DOHH2 (cell line): ENCODE data around the gene TMEM74B.
"Not testable (repeated sequence)": the region's sequence is repeated elsewhere in the genome, so short reads cannot be mapped to it uniquely, and the experiment has no call there.

Source experiments
- EZH2phosphoT487 ChIP-seq: fragments of 200-600 bp; sonication (generic); IDR thresholded peaks from 2 replicates; pipeline ENCODE4 v1.6.1; 2017; ENCODE audit warnings: borderline replicate concordance, mild to moderate bottlenecking, antibody characterized with exemption, low read length, moderate library complexity, mixed read lengths
- TF ChIP-seq, protein P1 (sequence below): fragments of 200-600 bp; sonication (generic); IDR thresholded peaks from one replicate; pipeline ENCODE4 v1.5.1; 2014; ENCODE audit warnings: antibody characterized with exemption, mild to moderate bottlenecking, low read depth, low read length; ENCODE audit not compliant: poor library complexity, severe bottlenecking

DNA sequence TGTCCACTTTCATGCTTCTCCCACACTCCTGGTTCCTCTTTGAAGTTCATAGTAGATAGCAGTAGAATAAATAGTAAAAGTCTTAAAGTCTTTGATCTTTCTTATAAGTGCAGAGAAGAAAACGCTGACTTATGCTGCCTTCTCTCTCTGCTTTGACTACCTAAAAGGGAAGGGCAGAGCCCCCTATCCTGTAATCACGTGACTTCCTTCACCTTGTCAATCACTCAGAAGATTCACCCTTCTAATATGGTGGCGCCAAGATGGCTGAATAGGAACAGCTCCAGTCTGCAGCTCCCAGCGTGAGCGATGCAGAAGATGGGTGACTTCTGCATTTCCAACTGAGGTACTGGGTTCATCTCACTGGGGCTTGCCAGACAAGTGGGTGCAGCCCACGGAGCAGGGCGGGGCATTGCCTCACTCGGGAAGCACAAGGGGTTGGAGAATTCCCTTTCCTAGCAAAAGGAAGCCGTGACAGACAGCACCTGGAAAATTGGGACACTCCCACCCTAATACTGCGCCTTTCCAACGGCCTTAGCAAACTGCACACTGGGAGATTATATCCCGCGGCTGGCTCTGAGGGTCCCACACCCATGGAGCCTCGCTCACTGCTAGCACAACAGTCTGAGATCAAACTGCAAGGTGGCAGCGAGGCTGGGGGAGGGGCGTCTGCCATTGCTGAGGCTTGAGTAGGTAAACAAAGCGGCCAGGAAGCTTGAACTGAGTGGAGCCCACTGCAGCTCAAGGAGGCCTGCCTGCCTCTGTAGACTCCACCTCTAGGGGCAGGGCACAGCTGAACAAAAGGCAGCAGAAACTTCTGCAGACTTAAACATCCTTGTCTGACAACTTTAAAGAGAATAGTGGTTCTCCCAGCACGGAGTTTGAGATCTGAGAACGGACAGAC, 32.0 kb upstream of the TMEM74B start:
- TF ChIP-seq, protein P1, sequence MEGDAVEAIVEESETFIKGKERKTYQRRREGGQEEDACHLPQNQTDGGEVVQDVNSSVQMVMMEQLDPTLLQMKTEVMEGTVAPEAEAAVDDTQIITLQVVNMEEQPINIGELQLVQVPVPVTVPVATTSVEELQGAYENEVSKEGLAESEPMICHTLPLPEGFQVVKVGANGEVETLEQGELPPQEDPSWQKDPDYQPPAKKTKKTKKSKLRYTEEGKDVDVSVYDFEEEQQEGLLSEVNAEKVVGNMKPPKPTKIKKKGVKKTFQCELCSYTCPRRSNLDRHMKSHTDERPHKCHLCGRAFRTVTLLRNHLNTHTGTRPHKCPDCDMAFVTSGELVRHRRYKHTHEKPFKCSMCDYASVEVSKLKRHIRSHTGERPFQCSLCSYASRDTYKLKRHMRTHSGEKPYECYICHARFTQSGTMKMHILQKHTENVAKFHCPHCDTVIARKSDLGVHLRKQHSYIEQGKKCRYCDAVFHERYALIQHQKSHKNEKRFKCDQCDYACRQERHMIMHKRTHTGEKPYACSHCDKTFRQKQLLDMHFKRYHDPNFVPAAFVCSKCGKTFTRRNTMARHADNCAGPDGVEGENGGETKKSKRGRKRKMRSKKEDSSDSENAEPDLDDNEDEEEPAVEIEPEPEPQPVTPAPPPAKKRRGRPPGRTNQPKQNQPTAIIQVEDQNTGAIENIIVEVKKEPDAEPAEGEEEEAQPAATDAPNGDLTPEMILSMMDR: not testable (repeated sequence)
- TF ChIP-seq EZH2phosphoT487: not testable (repeated sequence)
